Neural cell (in vitro differentiated cells): Measurements from ENCODE around the gene RBMS2. TPM values are rescaled to one million over a fixed set of nuclear protein-coding genes. Genes with fewer than 3 reads are reported as not detected.

ENCODE experiments used
- H2AFZ ChIP-seq: fragments of 200-600, 300-800 bp; sonication (generic), shearing (Covaris generic); 2 replicates; pipeline ENCODE4 v1.6.0; 2014; ENCODE audit warnings: low read depth, mild to moderate bottlenecking, antibody characterized with exemption, low read length, moderate library complexity
- H3F3A ChIP-seq: fragments of 200-600 bp; shearing (Covaris generic); 2 replicates; pipeline ENCODE4 v1.6.1; 2016; ENCODE audit warnings: mild to moderate bottlenecking, moderate library complexity, mixed read lengths, antibody characterized with exemption, low read length; ENCODE audit not compliant: insufficient read depth, poor library complexity, severe bottlenecking
- H3K27ac ChIP-seq: fragments of 200-600, 300-800 bp; sonication (generic), shearing (Covaris generic); 2 replicates; pipeline ENCODE4 v1.5.1; 2014; ENCODE audit warnings: mild to moderate bottlenecking, low read length, moderate library complexity
- H3K27me3 ChIP-seq: fragments of 300-800, 200-600 bp; sonication (generic), shearing (Covaris generic); 2 replicates; pipeline ENCODE4 v1.6.0; 2014; ENCODE audit warnings: mild to moderate bottlenecking, low read depth, low read length, moderate library complexity; ENCODE audit not compliant: insufficient read depth
- H3K36me3 ChIP-seq: fragments of 300-800, 200-600 bp; sonication (generic), shearing (Covaris generic); 2 replicates; pipeline ENCODE4 v1.5.1; 2014; ENCODE audit warnings: mild to moderate bottlenecking, antibody characterized with exemption, low read length, moderate library complexity; ENCODE audit not compliant: insufficient read depth
- H3K4me2 ChIP-seq: fragments of 300-800, 200-600 bp; sonication (generic), shearing (Covaris generic); 2 replicates; pipeline ENCODE4 v1.6.0; 2014; ENCODE audit warnings: mild to moderate bottlenecking, low read length
- H3K4me3 ChIP-seq: fragments of 300-800, 200-600 bp; sonication (generic), shearing (Covaris generic); 2 replicates; pipeline ENCODE4 v1.5.1; 2014; ENCODE audit warnings: mild to moderate bottlenecking, low read length, moderate library complexity
- H3K79me2 ChIP-seq: fragments of 200-600 bp; shearing (Covaris generic); replicated peaks from 2 replicates; pipeline ENCODE4 v1.6.0; 2014; ENCODE audit warnings: mild to moderate bottlenecking, low read length, moderate library complexity; ENCODE audit not compliant: insufficient read depth
- H3K9ac ChIP-seq: fragments of 300-800, 200-600 bp; sonication (generic), shearing (Covaris generic); 2 replicates; pipeline ENCODE4 v1.6.1; 2016; ENCODE audit warnings: mild to moderate bottlenecking, low read length, mixed read lengths
- H3K9me2 ChIP-seq: fragments of 200-600 bp; shearing (Covaris generic); 2 replicates; pipeline ENCODE4 v1.6.1; 2016; ENCODE audit warnings: mild to moderate bottlenecking, low read length, mixed read lengths; ENCODE audit not compliant: insufficient read depth
- H3K9me3 ChIP-seq: fragments of 200-600, 300-800 bp; sonication (generic), shearing (Covaris generic); 2 replicates; pipeline ENCODE4 v1.6.1; 2016; ENCODE audit warnings: mild to moderate bottlenecking, mixed run types, low read length, moderate library complexity, mixed read lengths
- H4K20me1 ChIP-seq: fragments of 200-600 bp; shearing (Covaris generic); 2 replicates; pipeline ENCODE4 v1.6.1; 2016; ENCODE audit warnings: mild to moderate bottlenecking, mixed run types; ENCODE audit not compliant: insufficient read depth
- EP300 ChIP-seq: fragments of 450-650 bp; conservative IDR thresholded peaks from 2 replicates; pipeline ENCODE4 v1.6.1; 2014; ENCODE audit warnings: antibody characterized with exemption, mild to moderate bottlenecking, moderate library complexity; ENCODE audit not compliant: poor library complexity, severe bottlenecking
- EZH2 ChIP-seq: fragments of 200-600, 300-800 bp; shearing (Covaris generic), sonication (generic); IDR thresholded peaks from 2 replicates; pipeline ENCODE4 v1.6.1; 2014; ENCODE audit warnings: antibody characterized with exemption, low read length, borderline replicate concordance, mild to moderate bottlenecking; ENCODE audit not compliant: insufficient read depth, poor library complexity, severe bottlenecking
- MXI1 ChIP-seq: fragments of 450-650 bp; conservative IDR thresholded peaks from 2 replicates; pipeline ENCODE4 v1.6.1; 2014; ENCODE audit warnings: antibody characterized with exemption, mild to moderate bottlenecking; ENCODE audit not compliant: poor library complexity, severe bottlenecking
- POLR2AphosphoS5 ChIP-seq: IDR thresholded peaks from 2 replicates; pipeline ENCODE4 v1.6.1; 2012
- RAD21 ChIP-seq: fragments of 450-650 bp; conservative IDR thresholded peaks from 2 replicates; pipeline ENCODE4 v1.6.1; 2014; ENCODE audit warnings: antibody characterized with exemption, mild to moderate bottlenecking, moderate library complexity
- SMC3 ChIP-seq: fragments of 450-650 bp; conservative IDR thresholded peaks from 2 replicates; pipeline ENCODE4 v1.6.1; 2014; ENCODE audit warnings: antibody characterized with exemption, mild to moderate bottlenecking, moderate library complexity; ENCODE audit not compliant: poor library complexity
- TAF1 ChIP-seq: IDR thresholded peaks from 2 replicates; pipeline ENCODE4 v1.6.1; 2012; ENCODE audit warnings: low read depth
- polyA plus RNA-seq: library from polyadenylated mRNA; depleted of rRNA; stranded (reverse); fragments of >200 nt; gene quantifications from 2 replicates; pipeline ENCODE4 v1.2.3, GENCODE V29; 2014
- TF ChIP-seq, protein P1 (sequence below): fragments of 450-650 bp; IDR thresholded peaks from 2 replicates; pipeline ENCODE4 v1.5.1; 2014; ENCODE audit warnings: antibody characterized with exemption, mild to moderate bottlenecking, moderate library complexity; ENCODE audit not compliant: poor library complexity, severe bottlenecking
- TF ChIP-seq, protein P2 (sequence below): IDR thresholded peaks from 2 replicates; pipeline ENCODE4 v1.6.1; 2012; ENCODE audit warnings: borderline replicate concordance

The RBMS2 gene
- polyA plus RNA-seq, 1 donor from 2014 or later, result 2.4 TPM

DNA sequence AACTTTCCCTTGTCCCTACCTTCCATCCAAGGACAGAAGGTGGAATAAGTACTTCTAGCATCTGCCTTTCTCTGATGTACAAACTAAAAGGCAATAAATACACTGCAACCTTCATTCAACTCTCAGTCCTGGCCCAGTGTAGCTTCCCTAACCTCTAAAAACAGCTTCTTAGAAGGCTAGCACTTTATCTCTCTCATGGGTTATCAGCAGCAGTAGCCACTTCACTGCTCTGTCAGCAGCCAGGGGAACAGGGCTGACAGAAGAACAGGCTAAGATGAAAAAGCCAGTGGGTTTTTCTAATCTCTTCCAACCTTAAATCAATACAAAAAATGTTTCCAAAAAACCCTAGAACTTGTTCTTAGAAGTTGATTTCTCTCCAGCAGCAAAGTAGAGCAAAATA lies 95.3 kb downstream of the RBMS2 start:
- Histone ChIP-seq H3K4me2 (no peak overlapping the region), H3K27ac (no peak overlapping the region), H3K4me3 (no peak overlapping the region), H3K9me3 (no peaks in the 10 kb centered on the region), H3K36me3 (peaks cover 10% of the 10 kb centered on the region), H3K9me2 (no peaks in the 10 kb centered on the region), H3K9ac (no peak overlapping the region), H3K27me3 (no peaks in the 10 kb centered on the region), H2AFZ (no peak overlapping the region), H4K20me1 (no peaks in the 10 kb centered on the region), H3K79me2 (peaks cover 41% of the 10 kb centered on the region), H3F3A (no peaks in the 10 kb centered on the region)
- TF ChIP-seq, protein P1, sequence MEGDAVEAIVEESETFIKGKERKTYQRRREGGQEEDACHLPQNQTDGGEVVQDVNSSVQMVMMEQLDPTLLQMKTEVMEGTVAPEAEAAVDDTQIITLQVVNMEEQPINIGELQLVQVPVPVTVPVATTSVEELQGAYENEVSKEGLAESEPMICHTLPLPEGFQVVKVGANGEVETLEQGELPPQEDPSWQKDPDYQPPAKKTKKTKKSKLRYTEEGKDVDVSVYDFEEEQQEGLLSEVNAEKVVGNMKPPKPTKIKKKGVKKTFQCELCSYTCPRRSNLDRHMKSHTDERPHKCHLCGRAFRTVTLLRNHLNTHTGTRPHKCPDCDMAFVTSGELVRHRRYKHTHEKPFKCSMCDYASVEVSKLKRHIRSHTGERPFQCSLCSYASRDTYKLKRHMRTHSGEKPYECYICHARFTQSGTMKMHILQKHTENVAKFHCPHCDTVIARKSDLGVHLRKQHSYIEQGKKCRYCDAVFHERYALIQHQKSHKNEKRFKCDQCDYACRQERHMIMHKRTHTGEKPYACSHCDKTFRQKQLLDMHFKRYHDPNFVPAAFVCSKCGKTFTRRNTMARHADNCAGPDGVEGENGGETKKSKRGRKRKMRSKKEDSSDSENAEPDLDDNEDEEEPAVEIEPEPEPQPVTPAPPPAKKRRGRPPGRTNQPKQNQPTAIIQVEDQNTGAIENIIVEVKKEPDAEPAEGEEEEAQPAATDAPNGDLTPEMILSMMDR, result no peak
- TF ChIP-seq POLR2AphosphoS5 (no peak), EZH2 (no peak), RAD21 (no peak), EP300 (no peak), TAF1 (no peak), SMC3 (no peak), MXI1 (no peak)
- TF ChIP-seq, protein P2, sequence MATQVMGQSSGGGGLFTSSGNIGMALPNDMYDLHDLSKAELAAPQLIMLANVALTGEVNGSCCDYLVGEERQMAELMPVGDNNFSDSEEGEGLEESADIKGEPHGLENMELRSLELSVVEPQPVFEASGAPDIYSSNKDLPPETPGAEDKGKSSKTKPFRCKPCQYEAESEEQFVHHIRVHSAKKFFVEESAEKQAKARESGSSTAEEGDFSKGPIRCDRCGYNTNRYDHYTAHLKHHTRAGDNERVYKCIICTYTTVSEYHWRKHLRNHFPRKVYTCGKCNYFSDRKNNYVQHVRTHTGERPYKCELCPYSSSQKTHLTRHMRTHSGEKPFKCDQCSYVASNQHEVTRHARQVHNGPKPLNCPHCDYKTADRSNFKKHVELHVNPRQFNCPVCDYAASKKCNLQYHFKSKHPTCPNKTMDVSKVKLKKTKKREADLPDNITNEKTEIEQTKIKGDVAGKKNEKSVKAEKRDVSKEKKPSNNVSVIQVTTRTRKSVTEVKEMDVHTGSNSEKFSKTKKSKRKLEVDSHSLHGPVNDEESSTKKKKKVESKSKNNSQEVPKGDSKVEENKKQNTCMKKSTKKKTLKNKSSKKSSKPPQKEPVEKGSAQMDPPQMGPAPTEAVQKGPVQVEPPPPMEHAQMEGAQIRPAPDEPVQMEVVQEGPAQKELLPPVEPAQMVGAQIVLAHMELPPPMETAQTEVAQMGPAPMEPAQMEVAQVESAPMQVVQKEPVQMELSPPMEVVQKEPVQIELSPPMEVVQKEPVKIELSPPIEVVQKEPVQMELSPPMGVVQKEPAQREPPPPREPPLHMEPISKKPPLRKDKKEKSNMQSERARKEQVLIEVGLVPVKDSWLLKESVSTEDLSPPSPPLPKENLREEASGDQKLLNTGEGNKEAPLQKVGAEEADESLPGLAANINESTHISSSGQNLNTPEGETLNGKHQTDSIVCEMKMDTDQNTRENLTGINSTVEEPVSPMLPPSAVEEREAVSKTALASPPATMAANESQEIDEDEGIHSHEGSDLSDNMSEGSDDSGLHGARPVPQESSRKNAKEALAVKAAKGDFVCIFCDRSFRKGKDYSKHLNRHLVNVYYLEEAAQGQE, result no peak

DNA sequence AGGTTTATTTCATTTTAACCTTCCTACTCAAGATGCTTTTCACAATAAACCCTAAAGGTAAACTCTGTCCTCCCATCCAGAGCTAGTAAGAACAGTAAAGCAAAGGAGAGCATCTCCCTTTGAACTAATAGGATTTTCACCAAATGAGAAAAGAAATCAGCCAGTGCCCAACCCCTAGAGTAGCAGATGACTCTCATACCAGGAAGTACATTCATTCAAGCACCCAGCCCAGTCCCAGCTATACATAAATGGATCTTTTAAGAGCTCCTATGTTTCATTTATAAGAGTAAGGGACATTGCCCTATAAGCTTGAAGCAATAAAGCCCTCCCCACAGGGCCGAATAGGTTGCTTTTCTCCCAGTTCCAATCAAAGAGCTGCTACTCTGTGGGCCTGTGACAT lies 100.9 kb downstream of the RBMS2 start:
- TF ChIP-seq POLR2AphosphoS5 (no peak), EZH2 (no peak), EP300 (no peak), MXI1 (no peak), SMC3 (no peak), TAF1 (no peak), RAD21 (no peak)
- TF ChIP-seq, protein P2, result no peak
- TF ChIP-seq, protein P1, result no peak
- Histone ChIP-seq H3K9me2 (no peaks in the 10 kb centered on the region), H3K4me2 (no peak overlapping the region), H4K20me1 (no peaks in the 10 kb centered on the region), H3K4me3 (no peak overlapping the region), H3K27ac (no peak overlapping the region), H3K9me3 (no peaks in the 10 kb centered on the region), H3K27me3 (no peaks in the 10 kb centered on the region), H3F3A (no peaks in the 10 kb centered on the region), H2AFZ (no peak overlapping the region), H3K9ac (no peak overlapping the region), H3K36me3 (no peaks in the 10 kb centered on the region), H3K79me2 (peaks cover 80% of the 10 kb centered on the region)
